Fibroblast of villous mesenchyme (primary cell): ENCODE results near the gene ARL4C. TPM values are rescaled to one million over a fixed set of nuclear protein-coding genes. Genes with fewer than 3 reads are reported as not detected.

Experiments used
- DNase-seq: peaks from one replicate; pipeline ENCODE4 v3.0.0-alpha.2; 2010; ENCODE audit warnings: low read depth
- H3K4me3 ChIP-seq: 2 replicates; pipeline ENCODE4 v1.5.1; 2011; ENCODE audit warnings: low read depth, mild to moderate bottlenecking, low read length
- CTCF ChIP-seq: IDR thresholded peaks from 2 replicates; pipeline ENCODE4 v1.5.1; 2012; ENCODE audit warnings: low read depth, mild to moderate bottlenecking, low read length; ENCODE audit not compliant: insufficient read depth
- total RNA-seq: library from RNA; depleted of rRNA; stranded (reverse); fragments of >200 nt; gene quantifications from 2 replicates; pipeline ENCODE4 v1.2.3, GENCODE V29; 2012

Gene ARL4C
- total RNA-seq, 1 donor: 16.4 TPM

GRCh38 chr2:234444242-234444730 is 52.6 kb downstream of the ARL4C start:
- no peak overlapping the region for H3K4me3 ChIP-seq
- TF ChIP-seq CTCF: no peak
- DNase-seq: peak; percentile 14
